DMS114 treated with DMSO at 0.1 percent for 48 hours (cell line): ENCODE data around the gene CARMIL1.

Experiments
- DNase-seq: peaks from one replicate; lab custom pipeline; 2025; ENCODE audit not compliant: unreplicated experiment; lab: John Stamatoyannopoulos, UW

The CARMIL1 gene

DNA sequence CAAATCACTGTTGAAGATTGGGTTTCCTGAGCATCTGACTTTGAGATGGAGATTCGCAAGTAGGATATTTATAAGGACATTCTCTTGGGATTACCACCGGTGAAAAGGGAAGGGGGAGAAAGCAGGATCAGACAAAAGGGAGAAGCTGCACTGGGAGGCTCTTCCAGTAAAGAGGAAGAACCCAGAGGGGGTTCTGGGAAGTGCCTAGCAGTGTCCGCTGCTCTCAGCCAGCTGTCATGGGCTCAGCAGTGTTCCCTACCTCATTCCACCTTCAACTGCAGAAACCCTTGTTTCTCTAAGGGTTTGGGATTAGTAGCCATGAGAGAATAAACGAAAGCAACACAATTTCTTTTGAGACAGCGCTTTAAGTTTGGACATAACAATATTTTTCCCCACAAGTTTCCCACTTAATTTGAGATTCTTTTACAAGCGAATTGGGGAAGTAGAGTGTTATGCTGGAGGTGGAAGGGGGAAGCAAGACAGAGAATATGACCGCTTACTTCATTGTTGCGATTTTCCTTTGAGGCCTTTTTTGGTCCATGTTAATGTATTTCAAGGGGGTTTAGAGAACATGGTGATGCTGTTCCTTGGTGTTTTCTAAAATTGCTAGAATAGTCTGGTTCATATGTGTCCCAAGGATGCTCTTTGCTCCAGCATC, 218.3 kb downstream of the CARMIL1 start:
- no peak for DNase-seq

DNA sequence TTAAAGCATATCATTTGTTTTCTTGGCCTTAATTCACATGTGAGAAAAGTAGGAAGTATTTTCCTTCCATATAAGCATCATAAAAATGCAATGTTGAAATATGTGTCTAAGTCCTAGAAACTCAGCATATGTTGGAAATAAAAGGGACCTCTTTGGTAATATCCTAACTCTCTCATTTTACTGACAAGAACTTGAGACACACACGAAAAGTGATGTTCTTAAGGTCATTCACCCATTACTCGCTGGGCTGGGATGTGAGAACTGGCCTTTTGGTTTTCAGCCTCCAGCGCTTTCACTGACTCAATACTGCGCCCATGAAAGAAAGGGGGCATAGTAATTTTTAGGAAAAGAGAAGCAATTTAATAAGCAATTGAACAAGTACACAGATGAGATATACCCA, 219.3 kb downstream of the CARMIL1 start:
- no peak for DNase-seq

DNA sequence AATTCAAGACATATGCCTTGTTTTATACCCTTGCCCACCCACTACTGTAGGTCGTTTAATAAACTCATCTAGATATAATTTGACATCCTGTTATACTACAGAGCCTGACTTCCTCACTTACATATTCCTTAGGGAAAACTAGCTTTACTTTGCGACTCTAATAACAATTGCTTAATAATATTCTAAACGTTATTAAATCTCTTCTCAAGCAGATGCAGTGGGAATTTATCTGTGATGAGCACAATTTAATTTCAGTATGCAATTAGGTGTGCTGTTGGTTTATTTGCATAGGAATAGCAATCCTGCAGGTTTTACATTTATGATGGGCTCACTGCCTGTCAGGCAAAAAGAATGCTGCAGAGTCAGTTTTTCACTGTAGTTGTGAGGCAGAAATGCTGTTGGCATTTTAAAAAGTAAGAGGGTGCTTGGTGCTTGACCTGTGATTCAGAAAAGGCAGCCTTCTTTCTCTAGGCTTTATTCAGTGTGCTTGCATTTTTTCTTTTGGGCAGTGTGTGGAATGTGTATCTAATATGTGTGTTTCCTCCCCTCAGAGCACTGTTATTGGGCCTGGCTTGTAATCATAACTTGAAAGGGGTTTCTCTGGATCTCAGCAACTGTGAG, 220.6 kb downstream of the CARMIL1 start:
- no peak for DNase-seq

DNA sequence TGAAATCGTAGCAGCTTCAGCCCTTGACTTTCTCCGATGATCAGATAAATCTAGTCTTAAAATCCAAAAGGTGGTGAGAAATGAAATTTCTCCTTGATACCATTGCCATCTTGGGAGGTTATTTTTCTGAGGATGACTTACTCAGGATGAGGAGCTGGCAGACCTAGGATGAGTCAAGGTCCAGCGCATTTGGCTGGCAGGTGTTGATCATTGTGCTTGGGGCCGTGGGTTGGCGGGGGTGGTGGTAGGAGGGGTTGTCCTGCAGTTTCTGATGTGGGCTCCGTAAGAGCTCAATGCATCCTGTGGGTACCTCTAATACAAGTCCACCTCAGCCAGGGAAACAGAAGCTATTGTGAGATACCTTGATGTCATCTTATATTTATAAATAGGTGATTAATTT, 224.5 kb downstream of the CARMIL1 start:
- DNase-seq = no peak

DNA sequence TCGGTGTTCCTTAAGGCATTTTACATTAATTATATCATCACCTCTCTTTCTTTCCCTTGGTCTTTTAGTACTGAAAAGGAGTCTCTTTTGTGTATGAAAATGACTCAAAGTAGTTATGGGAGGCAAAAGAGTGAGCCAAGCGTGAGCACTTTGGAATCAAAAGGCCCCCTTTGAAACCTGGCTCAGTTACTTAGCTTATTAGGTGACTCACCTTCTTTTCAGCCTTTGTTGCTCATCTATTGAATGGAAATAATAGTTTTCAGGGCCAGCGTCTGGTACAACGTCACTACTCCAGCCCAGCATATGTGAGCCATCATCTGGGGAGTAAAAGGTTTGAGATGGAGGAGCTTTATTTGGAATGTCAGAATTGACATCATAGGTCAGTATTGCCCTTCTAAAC, 225.5 kb downstream of the CARMIL1 start:
- DNase-seq = no peak

DNA sequence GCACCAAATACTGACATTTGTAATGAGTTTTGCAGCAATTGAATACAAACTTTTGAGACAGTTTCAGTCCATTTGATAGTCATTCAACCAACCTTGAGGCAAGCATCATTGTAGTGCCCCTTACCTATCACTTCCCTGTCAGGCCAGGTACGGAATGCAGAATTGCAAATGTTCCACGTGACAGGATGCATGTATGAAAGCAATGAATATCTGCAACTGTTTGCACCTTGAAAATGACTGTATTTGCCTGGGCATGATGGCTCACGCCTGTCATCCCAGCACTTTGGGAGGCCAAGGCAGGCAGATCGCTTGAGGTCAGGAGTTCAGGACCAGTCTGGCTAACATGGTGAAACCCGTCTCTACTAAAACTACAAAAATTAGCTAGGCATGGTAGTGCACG, 226.8 kb downstream of the CARMIL1 start:
- no peak for DNase-seq

DNA sequence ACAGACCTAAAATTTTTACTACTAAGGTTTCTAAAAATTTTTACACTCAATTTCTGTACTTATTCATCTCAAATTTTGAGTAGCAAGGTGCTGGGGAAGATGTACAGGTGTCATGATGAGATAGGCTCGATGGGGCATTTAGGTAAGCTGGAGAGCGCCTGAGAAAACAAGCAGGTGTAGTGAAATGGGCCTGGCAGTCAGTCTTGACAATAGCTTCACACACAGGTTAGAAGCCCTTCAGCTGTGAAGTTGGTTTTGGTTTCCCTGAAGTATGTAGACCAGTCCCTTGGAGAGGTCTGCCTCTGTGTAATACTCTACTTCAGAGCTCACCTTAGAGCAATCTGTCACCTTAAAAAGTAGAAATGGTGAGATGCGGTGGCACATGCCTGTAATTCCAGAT, 228.9 kb downstream of the CARMIL1 start:
- DNase-seq = no peak

DNA sequence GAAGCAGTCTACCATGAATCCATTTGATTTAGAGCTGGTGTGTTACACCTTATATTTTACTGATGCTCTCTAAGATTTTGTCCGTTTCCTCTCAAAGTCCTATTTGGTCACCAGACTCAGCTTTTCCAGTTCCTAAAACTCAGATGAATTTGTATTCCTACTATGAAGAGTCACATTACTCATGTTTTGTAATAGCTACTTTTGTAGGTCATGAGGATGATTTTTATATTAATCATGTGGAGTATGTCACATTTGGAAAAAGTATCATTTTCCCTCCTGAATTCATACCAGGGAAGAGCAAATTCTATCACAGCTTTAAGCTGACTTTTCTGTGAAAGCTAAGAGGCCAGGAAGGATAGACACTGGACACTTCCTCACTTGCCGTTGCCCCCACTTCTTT, 232.2 kb downstream of the CARMIL1 start:
- no peak for DNase-seq

DNA sequence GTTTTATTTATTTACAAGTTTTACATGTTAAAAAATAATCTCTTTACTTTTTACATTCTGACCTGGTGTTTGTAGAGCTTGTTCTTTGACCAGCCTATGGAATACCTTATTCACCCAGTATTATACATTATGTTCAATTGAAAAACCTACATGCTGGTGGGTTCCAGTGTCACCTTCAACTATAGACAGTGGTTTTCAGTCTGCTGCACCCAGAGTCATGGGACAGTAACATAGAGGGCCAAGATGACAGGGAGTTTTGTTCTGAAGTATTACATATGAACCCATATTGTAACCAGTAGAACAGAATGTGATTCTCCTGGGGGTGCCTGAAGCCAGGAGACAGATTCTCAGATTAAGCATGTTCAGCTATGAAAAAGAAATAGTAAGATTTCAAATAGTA, 233.4 kb downstream of the CARMIL1 start:
- no peak for DNase-seq

DNA sequence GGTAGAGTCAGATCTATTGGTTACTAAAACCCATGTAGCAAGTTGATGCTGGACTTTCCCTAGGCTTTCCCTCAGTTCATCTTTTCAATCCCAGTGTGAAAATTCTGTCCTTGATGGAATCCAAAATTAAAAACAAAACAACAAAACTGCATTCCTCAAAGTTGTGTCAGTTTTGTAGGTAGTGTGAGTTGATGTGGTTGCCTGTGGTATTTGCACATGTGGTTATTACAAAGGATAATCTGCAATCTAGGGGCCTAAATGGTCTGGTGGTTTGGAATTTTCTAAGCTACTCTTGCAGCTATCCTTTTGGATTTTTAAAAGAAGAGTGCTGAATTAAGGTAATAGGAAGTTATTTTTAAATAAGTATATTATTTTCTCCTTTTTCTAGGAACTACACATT, 240.7 kb downstream of the CARMIL1 start:
- DNase-seq = no peak

DNA sequence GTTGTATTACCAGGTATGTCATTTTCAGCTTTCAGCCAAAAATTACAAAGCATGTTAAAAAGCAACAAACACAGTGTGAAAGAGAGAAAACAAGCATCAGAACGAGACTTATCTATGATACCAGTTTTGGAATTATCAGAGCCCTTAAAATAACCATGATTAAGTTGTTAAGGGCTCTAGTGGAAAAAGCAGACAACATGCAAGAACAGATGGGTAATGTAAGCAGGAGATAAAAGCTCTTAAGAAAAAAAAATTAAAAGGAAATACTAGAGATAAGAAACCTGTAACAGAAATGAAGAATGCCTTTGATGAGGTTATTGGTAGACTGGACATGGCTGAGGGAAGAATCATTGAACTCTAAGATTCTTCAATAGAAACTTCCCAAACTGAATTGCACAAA, 245.4 kb downstream of the CARMIL1 start:
- DNase-seq = no peak

DNA sequence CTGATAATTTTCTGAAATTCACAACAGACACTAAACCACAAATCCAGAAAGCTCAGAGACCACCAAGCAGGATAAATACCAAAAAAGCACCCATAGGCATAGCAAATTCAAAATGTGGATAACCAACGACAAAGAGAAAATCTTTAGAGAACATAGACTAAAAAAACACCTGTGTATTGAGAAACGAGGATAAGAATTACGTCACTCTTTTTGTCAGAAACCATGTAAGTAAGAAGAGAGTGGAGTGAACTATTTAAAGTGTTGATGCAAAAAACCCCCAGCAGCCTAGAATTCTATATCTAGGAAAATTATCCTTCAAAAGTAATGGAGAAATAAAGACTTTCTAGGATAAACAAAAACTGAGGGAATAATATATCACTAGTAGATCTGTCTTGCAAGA, 245.9 kb downstream of the CARMIL1 start:
- no peak for DNase-seq

DNA sequence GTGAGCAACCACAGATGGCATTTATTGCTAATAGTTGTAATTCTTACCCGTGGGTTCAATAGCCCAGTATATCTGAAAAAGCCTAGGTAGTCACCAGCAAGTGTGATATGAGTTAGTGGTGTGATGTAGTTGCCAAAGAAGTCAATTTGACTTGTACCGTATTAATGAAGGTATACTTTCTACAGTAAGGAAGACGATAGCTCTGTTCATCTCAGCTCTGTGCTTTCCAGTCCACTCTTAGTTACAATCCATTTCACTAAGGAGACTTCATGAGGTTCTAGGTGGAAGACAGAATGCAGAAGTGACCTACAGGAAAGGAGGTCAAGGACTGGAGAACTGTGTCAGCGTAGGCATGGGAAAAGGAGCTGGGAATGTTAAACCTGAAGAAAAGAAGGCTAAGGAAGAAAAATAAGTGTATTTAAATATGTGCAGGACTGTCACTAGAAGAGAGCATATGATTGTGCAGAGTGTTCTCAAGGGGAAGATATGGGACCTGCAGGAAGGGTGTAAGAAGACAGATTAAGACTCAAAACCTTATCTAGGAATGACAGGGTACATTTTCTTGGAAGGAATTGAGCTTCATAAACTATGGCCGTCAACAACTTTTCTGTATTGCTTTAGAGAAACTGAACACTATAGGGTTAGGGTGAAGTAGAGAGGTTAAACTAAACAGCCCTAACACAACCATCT, 255.9 kb downstream of the CARMIL1 start:
- DNase-seq = no peak

DNA sequence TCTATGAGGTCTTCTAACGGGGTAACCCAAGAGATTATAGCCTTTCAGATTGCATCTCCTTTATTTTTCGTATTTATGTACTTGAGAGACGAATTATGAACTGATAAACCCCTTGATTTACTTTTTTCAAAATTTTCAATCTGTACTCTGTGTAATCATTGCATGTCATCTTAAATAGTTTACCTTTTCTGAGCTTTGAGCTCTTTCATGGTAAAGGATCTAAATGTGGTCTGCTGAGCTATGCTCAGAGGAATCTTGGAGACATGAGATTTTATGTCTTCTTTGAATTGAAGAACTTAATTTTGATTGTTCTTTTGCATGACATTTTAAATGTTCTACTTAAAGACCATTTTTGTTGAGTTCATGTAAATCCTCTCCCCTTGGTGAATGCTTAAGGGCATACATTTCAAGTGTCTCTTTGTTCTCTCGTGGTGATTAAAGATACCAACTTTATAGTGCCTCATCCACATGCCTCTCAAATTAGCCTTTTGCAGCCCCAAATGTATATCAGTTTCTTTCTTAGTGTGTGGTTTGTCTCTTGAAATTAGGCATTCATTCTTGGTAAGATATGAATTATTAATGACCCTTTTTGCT, 256.6 kb downstream of the CARMIL1 start:
- no peak for DNase-seq

DNA sequence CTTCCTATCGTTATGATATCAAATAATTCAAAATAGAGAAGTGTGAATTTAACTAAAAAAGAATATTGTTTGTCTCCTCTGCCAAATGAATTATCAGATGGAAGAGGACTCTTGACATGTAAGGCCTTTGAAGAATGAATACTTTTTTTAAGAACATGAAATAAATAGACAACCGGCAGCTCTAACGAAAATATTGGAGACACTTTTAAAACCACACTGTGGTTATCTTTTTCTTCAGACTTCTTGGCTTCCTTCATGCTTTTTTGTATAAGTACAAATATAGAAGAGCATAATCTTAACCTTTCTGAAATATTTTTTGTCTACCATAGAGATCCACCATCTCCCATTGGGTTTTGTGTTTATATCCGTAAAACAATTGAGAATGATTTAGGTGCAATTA, 257.6 kb downstream of the CARMIL1 start:
- DNase-seq = no peak

DNA sequence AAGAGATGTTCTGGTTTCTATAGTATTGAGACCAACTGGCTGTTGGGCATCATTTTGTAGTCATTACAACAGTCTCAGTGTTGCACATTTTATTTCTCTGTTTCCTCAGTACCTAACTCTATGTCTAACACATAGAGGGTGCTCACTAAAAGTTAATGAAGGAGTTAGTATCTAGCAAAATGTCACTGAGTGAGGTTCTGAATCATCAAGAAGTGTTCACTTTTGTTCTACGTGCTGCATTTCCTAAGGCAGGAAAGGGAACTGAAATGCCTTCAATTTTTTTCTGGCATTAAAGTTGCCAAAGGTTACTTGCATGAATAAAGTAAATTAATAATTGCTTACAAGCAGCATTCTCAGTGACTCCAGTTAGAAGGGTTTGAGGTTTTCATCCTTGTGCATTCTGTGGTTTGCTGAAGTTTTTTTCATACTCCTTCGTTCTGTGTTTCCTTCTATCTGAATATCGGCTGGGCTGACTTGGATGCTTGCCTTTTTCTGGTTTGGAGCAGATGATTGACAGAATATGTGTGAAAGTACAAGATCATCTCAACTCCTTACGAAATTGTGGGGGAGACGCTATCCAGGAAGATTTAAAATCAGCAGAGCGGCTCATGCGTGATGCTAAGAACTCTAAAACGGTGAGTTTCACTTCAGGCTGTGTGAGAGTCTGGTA, 258.3 kb downstream of the CARMIL1 start:
- no peak for DNase-seq

DNA sequence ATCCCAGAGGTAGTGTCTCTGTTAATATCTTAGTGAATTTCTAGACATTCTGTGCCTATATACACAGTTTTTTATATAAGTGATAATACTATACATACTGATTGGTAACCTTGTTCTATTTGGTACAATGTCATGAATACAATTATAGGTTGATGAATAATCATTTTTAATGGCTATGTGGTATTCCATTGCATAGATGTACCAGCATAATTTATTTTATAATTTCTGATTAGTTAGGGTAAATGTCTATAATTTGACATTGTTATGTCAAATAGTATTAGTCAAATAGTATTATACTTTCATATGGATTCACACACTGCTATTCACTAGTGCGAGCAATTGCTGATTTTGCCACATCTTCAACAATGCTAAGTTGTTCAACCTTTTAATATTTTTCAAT, 262.1 kb downstream of the CARMIL1 start:
- no peak for DNase-seq

DNA sequence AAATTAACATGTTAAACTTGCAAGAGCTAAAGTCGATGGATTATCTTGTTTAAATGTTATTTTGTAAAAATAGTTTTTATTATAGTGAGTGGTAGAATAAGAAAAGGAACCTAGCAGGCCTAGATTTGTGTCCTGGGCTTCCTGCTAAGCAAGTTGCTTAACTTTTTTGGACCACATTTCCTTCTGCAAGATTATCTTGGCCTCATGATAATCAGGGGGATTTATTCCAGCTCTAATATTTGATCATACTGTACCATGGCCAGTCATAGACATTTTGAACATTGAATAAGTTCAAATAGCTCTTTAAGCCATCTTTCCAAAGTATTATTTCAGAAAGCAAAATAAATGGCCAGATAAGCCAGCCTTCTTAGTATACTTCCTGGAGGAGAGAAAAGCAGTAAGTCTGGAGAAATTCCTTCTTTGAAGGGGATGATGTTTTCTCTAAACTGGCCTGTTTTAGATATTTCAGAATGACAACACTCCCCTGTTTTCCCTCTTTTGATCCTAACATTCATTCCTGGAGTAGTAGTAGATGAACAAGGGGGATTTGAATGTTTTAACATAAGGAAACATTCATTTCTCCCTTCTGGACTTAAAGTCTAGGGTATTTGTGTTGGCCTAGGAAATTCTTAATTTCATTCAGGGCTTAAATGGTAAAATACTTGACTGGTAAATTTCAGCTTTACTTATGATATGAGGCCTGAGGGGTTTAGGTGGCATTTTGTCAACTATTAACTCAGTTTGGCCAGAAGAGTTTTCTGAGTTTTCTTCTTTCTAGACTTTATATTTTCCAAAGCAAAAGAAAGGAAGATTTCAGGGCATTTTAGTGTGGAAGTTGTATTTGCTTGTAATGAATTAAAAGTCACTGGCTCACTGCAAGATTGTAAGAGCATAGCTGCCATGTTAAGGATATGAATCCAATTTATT, 264.1 kb downstream of the CARMIL1 start:
- DNase-seq = no peak

DNA sequence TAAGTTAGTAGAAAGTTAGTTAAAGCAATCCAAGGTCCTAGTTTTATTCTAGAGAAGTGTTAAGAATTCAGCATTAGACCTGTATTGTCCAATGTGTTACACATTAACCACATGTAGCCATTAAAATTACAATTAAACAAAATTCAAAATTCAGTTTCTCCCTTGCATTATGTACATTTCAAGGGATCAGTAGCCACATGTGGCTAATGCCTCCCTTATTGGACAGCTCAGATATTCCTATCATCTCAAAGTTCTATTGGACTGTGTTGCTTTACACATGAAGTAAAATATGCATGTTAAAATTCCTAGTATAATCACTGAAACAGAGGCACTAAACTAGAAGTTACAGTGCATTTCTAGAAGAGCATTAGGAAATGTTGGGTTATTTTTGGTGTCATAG, 265.7 kb downstream of the CARMIL1 start:
- DNase-seq = no peak

DNA sequence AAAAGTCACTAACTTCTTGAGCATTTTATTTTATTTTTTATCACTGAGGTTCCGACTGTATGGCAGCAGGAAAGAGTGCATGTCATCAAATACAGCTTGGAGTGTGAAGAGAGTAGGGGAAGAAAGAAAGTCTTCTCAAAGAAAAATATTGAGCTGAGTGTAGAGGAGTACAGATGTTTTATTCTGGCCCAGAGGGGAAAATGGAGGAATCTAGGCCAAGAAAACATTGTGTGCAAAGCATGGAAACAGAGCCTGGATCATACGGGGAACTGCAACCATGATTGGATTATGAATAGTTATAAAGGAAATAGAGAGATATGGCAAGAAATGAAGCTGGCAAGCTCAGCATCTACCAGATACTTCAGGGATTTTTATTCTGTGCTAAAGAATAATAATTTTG, 268.6 kb downstream of the CARMIL1 start:
- no peak for DNase-seq

DNA sequence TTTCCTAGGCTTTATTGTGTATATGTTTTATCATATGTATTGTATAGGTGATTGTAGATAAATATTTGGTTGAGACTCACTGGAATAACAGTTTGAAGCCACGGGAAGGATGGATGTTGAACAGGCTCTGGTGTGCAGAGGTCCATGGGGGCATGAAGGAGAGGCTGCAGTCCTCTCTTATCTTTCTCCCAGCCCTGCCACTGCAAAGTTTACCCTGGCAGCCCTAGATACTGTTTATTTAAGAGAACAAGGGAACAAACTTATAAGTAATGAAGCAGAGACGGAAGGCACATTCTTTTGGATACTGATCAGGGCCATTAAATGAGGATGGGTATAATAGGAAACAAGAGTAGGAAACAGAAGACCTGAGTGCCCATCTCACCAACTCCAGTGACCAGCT, 269.3 kb downstream of the CARMIL1 start:
- no peak for DNase-seq
